Thyroid gland (tissue), 4 donors: ENCODE data around the gene SPEG.

ENCODE experiments used
- CTCF ChIP-seq, 6 experiments: fragments of 200-600 bp in 3 of 6; fragments of 450-650 bp in 3 of 6; sonication (generic) in 3 of 6; IDR thresholded peaks; one replicate each; pipeline ENCODE4 v1.5.1; 2016 to 2019; ENCODE audit warnings: antibody characterized with exemption in 6 of 6, mild to moderate bottlenecking in 2 of 6, inconsistent platforms in 1 of 6, moderate library complexity in 1 of 6
- POLR2A ChIP-seq, 2 donors: fragments of 450-650 bp; IDR thresholded peaks; one replicate each; pipeline ENCODE4 v1.6.1; 2017; ENCODE audit warnings: antibody characterized with exemption in 2 of 2, mild to moderate bottlenecking in 2 of 2, moderate library complexity in 1 of 2

GRCh38 chr2:219423652-219424377, 10.8 kb upstream of the SPEG start:
- no peak for TF ChIP-seq CTCF (IDR thresholded peaks at IDR 0.05)
- no peak for TF ChIP-seq POLR2A (IDR thresholded peaks at IDR 0.05)
